Measurements from ENCODE around the gene CRELD2.

CRELD2 gene, protein sequence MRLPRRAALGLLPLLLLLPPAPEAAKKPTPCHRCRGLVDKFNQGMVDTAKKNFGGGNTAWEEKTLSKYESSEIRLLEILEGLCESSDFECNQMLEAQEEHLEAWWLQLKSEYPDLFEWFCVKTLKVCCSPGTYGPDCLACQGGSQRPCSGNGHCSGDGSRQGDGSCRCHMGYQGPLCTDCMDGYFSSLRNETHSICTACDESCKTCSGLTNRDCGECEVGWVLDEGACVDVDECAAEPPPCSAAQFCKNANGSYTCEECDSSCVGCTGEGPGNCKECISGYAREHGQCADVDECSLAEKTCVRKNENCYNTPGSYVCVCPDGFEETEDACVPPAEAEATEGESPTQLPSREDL

DNA sequence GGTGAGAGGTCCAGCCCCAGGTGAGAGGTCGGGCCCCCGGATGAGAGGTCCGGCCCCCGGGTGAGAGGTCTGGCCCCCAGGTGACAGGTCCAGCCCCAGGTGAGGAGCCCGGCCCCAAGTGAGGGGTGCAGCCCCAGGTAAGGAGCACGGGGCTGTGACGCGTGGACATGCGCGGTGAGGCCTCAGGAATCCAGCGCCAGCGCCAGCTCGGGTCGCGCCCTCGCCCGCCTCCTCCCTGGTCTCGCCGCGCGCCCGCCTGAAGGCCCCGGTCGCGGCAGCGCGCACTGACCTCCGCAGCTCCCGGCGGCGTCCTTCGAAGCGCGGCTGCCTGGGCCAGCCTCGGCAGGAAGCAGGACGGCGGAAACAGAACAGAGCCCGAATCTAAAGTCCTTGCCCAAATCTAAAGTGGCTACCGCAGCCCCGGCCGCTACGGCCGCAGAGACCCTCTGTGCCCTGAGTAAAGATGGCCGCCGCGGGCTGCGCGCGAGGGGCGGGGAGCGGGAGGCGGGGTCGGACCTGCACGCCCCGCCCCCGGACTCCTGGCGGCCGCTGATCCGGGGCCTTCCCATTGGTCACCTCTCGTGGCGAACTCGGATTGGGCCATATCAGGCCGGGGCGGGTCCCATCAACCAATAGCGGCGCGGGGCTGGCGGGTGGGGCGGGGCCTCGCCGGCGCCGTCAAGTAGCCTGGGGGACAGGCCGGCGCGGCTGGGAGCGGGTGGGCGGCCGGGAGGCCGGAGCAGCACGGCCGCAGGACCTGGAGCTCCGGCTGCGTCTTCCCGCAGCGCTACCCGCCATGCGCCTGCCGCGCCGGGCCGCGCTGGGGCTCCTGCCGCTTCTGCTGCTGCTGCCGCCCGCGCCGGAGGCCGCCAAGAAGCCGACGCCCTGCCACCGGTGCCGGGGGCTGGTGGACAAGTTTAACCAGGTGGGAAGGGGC lies at the start of gene CRELD2, which contains the start of gene ALG12:
CRELD2 (plus strand) TSS at position 661 of the 937 bp plus-strand sequence; CDS start at position 797, 136 bp downstream.
ALG12 (minus strand) TSS at position 465 of the 937 bp plus-strand sequence. CDS start 4,673 bp downstream, outside the sequence.
- peak; percentile 84 for DNase-seq

DNA sequence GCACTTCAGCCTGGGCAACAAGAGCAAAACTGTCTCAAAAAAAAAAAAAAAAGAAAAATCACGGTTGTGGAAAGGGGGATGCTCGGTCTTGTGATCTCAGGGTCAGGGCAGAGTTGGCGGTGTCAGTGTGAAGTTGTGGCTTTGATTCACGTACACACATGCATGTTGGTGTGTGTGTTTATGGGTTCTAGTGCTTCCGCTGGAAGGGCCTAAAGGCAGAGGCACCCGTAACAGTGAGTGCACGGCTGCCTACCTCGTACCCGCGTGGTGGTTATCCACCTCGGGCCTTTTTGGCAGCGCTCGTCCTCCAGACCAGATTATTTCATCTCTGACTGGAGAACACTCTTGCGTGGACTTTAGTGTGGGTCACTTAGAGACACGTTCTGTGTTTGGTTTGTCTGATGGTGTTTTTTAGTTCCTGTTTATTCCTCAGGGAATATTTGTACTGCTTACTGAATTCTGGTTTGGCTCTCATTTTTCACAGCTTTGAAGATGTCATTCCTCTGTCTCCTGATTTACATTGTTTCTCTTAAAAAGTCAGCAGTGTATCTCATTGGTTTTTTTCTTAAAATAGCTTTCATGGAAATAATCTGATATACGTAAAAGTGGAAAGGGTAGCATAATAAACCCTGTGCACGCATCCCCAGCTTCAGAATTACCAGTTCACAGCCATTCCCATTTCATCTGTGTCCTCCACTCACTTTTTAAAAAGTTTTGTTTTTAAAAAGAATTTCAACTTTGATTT lies 49.2 kb upstream of the CRELD2 start:
- DNase-seq, result no peak

DNA sequence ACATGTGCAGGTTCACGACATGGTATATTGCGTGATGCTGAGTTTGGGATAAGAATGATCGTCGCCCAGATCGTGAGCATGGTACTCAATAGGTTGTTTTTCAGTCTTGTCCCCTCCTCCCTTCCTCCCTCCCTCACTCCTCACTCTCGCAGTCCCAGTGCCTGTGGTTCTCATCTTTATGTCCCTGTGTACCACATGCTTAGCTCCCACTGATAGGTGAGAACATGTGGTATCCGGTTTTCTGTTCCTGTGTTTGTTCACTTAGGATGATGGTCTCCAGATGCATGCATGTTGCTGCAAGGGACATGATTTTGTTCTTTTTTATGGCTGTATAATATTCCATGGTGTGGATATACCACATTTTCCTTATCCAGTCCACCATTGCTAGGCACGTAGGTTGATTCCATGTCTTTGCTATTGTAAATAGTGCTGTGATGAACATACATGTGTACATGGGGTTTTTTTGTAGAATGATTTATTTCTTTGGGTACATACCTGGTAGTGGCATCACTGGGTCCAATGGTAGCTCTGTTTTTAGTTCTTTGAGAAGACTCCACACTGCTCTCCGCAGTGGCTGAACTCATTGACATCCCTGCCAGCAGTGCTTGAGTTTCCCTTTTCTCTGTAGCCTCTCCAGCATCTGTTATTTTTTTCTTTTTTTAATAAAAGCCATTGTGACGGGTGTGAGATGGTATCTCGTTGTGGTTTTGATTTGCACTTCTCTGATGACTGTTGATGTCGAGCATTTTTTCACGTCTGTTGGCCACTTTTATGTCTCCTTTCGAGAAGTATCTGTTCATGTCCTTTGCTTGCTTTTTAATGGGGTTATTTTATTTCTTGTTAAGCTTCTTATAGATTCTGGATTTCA lies 48.4 kb upstream of the CRELD2 start:
- no peak for DNase-seq

- DNase-seq, result no peak
Measured at GRCh38 chr22:49871482-49871881, 47.0 kb upstream of the CRELD2 start.

- DNase-seq, result no peak
Measured at GRCh38 chr22:49872347-49872746, 46.1 kb upstream of the CRELD2 start.

DNA sequence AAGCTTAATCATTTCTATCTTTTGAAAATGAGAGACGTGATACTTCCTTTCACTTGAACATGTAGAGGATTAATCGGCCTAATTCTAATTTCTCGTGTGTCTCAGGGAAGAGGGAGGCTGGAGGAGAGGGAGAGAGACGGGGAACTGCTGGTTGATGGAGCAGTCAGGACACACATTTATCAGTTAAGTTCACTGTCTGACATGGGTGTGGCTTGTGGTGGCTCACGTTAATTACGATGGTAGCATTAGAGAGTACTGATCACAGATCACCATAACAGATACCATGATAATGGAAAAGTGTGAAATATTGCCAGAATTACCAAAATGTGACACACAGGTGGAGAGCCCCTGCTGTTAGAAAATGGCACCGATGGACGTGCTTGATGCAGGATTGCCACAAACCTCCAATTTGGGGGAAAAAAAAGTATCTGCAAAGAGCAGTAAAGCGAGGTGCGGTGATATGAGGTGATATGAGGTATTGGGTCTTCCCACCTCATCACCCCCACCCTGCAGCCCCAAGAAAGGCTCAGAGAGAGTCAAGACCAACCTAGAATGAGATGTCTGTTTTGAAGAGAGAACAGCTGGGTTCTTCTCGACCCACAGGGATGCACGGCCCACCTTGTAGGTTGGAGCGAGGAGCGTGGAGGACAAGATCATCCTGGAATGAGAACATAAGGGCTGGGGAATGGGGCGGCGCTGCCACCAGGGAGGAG lies 45.0 kb upstream of the CRELD2 start:
- no peak for DNase-seq

DNA sequence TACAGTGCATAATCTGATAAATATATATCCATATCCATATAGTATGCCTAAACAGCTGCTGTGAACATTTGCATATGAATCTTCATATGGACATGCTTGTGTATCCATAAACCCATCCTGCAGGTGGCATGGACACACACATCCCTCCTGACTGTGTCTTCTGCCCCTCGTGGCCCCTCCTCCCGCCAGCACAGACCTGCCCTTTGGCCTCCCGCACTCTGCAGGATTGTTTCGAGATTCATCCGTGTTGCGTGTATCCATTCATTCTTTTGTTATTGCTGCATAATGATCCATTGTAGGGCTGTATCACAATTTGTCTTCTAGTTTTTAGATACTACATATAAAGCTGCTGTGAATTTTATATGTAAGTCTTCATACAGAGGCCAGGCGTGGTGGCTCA lies 40.8 kb upstream of the CRELD2 start:
- DNase-seq, result no peak

DNA sequence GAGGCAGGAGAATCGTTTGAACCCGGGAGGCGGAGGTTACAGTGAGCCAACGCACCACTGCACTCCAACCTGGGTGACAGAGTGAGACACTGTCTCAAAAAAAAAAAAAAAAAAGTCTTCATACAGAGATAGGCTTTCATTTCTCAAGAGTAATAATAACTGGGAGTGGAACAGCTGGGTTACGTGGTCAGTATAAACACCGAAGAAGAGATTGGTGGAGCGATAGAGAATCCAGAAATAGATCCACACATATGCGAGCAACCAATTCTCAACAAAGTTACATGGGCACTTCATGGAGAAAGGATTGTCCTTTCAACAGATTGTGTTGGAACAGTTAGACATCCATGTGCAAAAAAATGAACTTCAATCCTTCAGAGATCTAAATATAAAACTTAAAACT lies 40.2 kb upstream of the CRELD2 start:
- DNase-seq, result no peak

DNA sequence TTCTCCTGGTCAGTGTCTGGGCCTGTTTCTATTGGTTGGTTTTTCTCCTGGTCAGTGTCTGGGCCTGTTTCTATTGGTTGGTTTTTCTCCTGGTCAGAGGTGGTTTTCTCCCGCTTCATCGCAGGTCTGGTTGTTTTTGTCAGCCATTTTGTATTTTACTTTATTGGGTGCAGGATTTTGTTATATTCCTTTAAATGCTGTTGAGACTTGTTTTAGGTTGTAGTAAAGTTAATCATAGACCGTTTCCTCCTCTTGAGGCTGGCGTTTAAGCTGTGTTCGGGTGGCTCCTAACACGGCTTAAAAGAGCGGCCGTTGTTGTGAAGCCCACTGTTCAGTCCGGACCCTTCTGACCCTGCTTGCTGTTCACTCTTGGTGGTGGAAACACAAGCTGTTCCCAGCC lies 38.6 kb upstream of the CRELD2 start:
- DNase-seq, result no peak

DNA sequence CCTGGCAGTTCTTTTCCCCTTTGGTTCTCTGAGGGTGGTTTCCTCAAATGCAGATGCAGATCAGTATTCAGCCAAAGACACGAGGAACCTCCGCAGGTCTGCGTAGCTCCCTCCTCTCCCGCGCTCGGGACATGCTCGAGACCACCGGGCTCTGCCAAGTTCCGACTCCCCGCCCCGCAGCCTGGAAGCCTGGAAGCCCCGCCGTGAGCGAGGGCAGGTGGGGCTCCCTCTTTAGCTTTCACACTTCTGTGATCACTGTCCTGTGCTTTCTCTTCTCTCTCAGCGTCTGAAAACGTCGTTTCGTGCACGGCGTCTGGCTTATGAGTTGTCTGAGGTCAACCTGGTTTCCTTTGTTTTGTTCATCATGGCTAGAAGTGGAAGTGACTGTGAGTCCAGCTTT lies 38.2 kb upstream of the CRELD2 start:
- no peak for DNase-seq

- no peak for DNase-seq
Measured at GRCh38 chr22:49881856-49882255, 36.6 kb upstream of the CRELD2 start.

GRCh38 chr22:49882519-49883293 lies 35.7 kb upstream of the CRELD2 start:
- no peak for DNase-seq

- no peak for DNase-seq
Measured at GRCh38 chr22:49883294-49883640, 35.2 kb upstream of the CRELD2 start.

DNA sequence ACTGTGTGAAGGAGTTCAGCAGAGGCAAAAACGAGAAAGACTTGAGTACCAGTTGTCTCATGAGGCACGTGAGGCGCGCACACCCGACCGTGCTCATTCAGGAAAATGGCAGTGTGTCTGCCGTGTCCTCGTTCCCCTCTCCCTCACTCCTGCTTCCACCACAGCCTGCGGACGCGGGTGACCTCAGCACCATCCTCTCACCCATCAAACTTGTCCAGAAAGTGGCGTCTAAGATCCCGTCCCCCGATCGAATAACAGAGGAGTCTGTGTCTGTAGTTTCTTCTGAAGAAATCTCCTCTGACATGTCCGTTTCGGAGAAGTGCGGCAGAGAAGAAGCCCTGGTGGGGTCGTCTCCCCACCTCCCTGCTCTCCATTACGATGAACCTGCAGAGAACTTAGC lies 34.4 kb upstream of the CRELD2 start:
- DNase-seq, result no peak

- DNase-seq, result no peak
Measured at GRCh38 chr22:49884503-49885260, 33.8 kb upstream of the CRELD2 start.

- no peak for DNase-seq
Measured at GRCh38 chr22:49885281-49885680, 33.2 kb upstream of the CRELD2 start.

DNA sequence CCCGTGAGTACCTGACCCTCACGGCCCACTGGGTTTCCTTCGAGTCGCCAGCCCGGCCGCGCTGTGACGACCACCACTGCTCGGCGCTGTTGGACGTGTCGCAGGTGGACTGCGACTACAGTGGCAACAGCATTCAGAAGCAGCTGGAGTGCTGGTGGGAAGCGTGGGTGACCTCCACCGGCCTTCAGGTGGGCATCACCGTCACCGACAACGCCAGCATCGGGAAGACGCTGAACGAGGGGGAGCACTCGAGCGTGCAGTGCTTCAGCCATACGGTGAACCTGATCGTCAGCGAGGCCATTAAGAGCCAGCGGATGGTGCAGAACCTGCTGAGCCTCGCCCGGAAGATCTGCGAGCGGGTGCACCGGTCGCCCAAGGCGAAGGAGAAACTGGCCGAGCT lies 32.6 kb upstream of the CRELD2 start:
- DNase-seq, result no peak

- DNase-seq, result no peak
Measured at GRCh38 chr22:49886346-49887063, 31.9 kb upstream of the CRELD2 start.

GRCh38 chr22:49887064-49887451 lies 31.4 kb upstream of the CRELD2 start:
- no peak for DNase-seq
